Uterus (tissue), 2 donors: ENCODE measurements around the gene NXPH2.

Experiments
- CTCF ChIP-seq, 4 experiments: fragments of 200-600 bp in 2 of 4; fragments of 450-650 bp in 2 of 4; sonication (generic) in 2 of 4; IDR thresholded peaks; one replicate each; pipeline ENCODE4 v1.5.1; 2016 to 2019; ENCODE audit warnings: antibody characterized with exemption in 4 of 4, mild to moderate bottlenecking in 2 of 4, moderate library complexity in 1 of 4
- POLR2A ChIP-seq, 2 donors: fragments of 450-650 bp; IDR thresholded peaks; one replicate each; pipeline ENCODE4 v1.6.1; 2016; ENCODE audit warnings: antibody characterized with exemption in 2 of 2, mild to moderate bottlenecking in 1 of 2, moderate library complexity in 1 of 2

DNA sequence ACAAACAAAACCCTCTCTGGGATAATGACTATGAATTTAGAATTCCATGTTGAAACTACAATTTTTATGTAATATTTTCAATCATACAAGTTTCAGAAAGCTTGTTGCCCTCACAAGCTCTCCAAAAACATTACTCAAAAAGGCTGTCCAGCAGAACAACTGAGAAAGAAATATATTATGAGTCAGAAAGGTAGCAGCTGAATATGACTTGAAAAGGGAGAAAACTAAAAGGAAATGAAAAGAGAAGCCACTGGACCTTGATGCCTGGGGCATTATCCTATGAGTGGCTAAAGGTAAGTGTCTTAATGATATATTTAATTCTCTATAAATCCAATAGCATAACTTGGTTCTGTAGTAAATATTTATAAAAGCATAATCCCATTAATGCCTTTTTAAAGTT lies 61.8 kb downstream of the NXPH2 start:
- TF ChIP-seq CTCF (IDR thresholded peaks at IDR 0.05) (no peak), POLR2A (IDR thresholded peaks at IDR 0.05) (no peak)
